ENCODE data around the gene ITPRIPL2. TPM values are rescaled to one million over a fixed set of nuclear protein-coding genes. Genes with fewer than 3 reads are reported as not detected.

Gene ITPRIPL2
- total and polyA plus RNA-seq, 2 of the 13 experiments (the other 11 are each of a cell fraction or from before 2014, with no cell fraction given): 5.9 to 12.6 TPM

GRCh38 chr16:19114359-19115147 lies 789 bp downstream of the ITPRIPL2 start (continued):
- TF ChIP-seq ZSCAN12 (CRISPR knock-in tag; IDR thresholded peaks at IDR 0.05) (0 out of 2 replicates have a peak, but pooled peaks have one; percentile 67), RFX5 (IDR thresholded peaks at IDR 0.05; ENCODE audit: low read depth, low read length) (no peak), HDAC2 (CRISPR knock-in tag; IDR thresholded peaks at IDR 0.05) (no peak), ZNF549 (CRISPR knock-in tag; IDR thresholded peaks at IDR 0.05) (no peak), ZNF234 (CRISPR knock-in tag; conservative IDR thresholded peaks at IDR 0.05) (no peak), ZNF598 (CRISPR knock-in tag; IDR thresholded peaks at IDR 0.05; ENCODE audit: borderline replicate concordance) (peak; percentile 70; the same call in 1 of the 2 replicates), FIP1L1 (IDR thresholded peaks at IDR 0.05; ENCODE audit: borderline replicate concordance, insufficient read depth, low read depth, low read length) (no peak), FLYWCH1 (CRISPR knock-in tag; IDR thresholded peaks at IDR 0.05) (no peak), DDIT3 (CRISPR knock-in tag; IDR thresholded peaks at IDR 0.05) (no peak), ZNF788 (CRISPR knock-in tag; IDR thresholded peaks at IDR 0.05; ENCODE audit: borderline replicate concordance) (no peak; the same call in 1 of the 2 replicates), IRF1 (CRISPR knock-in tag; IDR thresholded peaks at IDR 0.05; ENCODE audit: low read depth) (no peak), ZNF496 (CRISPR knock-in tag; IDR thresholded peaks at IDR 0.05; ENCODE audit: insufficient replicate concordance) (no peak), NONO (IDR thresholded peaks at IDR 0.05) (no peak), NONO (CRISPR knock-in tag; conservative IDR thresholded peaks at IDR 0.05) (peak; percentile 60; the same call in 1 of the 2 replicates), ZNF333 (CRISPR knock-in tag; IDR thresholded peaks at IDR 0.05; ENCODE audit: borderline replicate concordance) (peak; percentile 67; the same call in 1 of the 2 replicates), ATF2 (CRISPR knock-in tag; IDR thresholded peaks at IDR 0.05) (0 out of 2 replicates have a peak, but pooled peaks have one; percentile 27), ZNF780A (CRISPR knock-in tag; IDR thresholded peaks at IDR 0.05) (no peak), CCAR2 (optimal IDR thresholded peaks at IDR 0.05; ENCODE audit: low read depth, low read length) (no peak), ZNF253 (CRISPR knock-in tag; IDR thresholded peaks at IDR 0.05; ENCODE audit: borderline replicate concordance) (0 out of 2 replicates have a peak, but pooled peaks have one; percentile 48), ZNF20 (CRISPR knock-in tag; IDR thresholded peaks at IDR 0.05) (no peak), HNF4A (CRISPR knock-in tag; IDR thresholded peaks at IDR 0.05) (no peak), HMG20A (CRISPR knock-in tag; IDR thresholded peaks at IDR 0.05; ENCODE audit: borderline replicate concordance) (no peak), POLR2A (IDR thresholded peaks at IDR 0.05; ENCODE audit: insufficient read depth in 1 of 2, low read depth in 2 of 2, low read length in 2 of 2) (no peak), ZNF256 (CRISPR knock-in tag; conservative IDR thresholded peaks at IDR 0.05) (no peak), TSC22D2 (CRISPR knock-in tag; IDR thresholded peaks at IDR 0.05; ENCODE audit: borderline replicate concordance) (no peak), HMGXB4 (CRISPR knock-in tag; IDR thresholded peaks at IDR 0.05; ENCODE audit: borderline replicate concordance in 1 of 2, low read depth in 1 of 2) (no peak)

Data from HepG2 (cell line).